Breast epithelium (tissue), 3 donors: Measurements from ENCODE around the gene TNK1.

Experiments
- POLR2A ChIP-seq: fragments of 450-650 bp; IDR thresholded peaks from one replicate; pipeline ENCODE4 v1.6.1; 2016; ENCODE audit warnings: antibody characterized with exemption, mild to moderate bottlenecking, moderate library complexity
- POLR2AphosphoS5 ChIP-seq, 3 donors: sonication (generic); formaldehyde crosslinking; IDR thresholded peaks; one replicate each; pipeline ENCODE4 v1.6.1; 2017; ENCODE audit warnings: antibody characterized with exemption in 3 of 3
- TF ChIP-seq, protein P1 (sequence below), 3 donors: fragments of 450-650 bp; IDR thresholded peaks; one replicate each; pipeline ENCODE4 v1.5.1; 2016 to 2017; ENCODE audit warnings: antibody characterized with exemption in 3 of 3, mild to moderate bottlenecking in 3 of 3, moderate library complexity in 3 of 3

DNA sequence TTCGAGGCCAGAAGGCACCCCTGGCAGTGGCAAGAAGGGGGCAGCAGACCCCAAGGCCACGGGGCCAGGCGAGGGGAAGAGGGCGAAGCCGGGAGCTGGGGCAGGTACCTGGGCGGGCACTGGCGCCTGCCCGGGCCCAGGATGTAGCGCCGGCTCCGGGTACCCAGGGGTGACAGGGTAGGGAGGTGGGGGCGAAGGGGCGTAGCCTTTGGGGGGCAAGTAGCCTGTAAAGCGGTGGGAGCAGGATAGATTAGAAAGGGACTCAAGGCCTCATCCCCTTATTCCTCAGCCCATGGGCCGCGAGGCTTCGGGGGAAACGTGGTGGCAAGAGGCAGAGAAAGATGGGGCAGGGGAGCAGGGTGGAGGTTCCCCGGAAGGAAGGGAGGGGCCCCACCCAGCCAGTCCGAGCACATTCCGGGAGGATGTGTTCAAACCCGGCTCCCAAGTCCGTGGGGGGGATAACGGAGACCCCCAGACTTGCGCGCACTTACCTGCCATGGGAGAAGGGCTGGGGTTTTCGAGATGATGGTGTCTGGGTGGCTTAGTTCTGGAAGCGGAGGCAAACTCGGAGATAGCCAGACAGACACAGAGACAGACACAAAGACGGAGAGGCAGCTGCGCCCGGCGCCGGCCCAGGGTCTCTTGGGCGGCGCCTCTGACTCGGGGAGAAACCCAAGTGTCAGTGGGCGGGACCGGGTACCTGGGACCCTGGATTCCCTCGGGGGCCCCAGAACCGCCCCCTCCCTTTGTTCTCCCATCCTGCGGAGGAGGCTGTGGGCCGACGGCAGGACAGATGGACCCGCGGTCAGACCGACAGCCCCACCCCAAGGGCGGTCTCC is 12.9 kb downstream of the TNK1 start:
- TF ChIP-seq, protein P1, sequence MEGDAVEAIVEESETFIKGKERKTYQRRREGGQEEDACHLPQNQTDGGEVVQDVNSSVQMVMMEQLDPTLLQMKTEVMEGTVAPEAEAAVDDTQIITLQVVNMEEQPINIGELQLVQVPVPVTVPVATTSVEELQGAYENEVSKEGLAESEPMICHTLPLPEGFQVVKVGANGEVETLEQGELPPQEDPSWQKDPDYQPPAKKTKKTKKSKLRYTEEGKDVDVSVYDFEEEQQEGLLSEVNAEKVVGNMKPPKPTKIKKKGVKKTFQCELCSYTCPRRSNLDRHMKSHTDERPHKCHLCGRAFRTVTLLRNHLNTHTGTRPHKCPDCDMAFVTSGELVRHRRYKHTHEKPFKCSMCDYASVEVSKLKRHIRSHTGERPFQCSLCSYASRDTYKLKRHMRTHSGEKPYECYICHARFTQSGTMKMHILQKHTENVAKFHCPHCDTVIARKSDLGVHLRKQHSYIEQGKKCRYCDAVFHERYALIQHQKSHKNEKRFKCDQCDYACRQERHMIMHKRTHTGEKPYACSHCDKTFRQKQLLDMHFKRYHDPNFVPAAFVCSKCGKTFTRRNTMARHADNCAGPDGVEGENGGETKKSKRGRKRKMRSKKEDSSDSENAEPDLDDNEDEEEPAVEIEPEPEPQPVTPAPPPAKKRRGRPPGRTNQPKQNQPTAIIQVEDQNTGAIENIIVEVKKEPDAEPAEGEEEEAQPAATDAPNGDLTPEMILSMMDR (IDR thresholded peaks at IDR 0.05) = no peak
- TF ChIP-seq POLR2A (no peak), POLR2AphosphoS5 (IDR thresholded peaks at IDR 0.05) (no peak)
